HT1080 (cell line): ENCODE data around the gene MYO16. TPM values are rescaled to one million over a fixed set of nuclear protein-coding genes. Genes with fewer than 3 reads are reported as not detected.
A peak's percentile ranks its signal among the peaks of the same experiment; 100 is the strongest.
"Not testable (repeated sequence)": the region's sequence is repeated elsewhere in the genome, so short reads cannot be mapped to it uniquely, and the experiment has no call there.

Source experiments
- DNase-seq: peaks from one replicate; pipeline ENCODE4 v3.0.0-alpha.2; 2015; ENCODE audit warnings: low read depth
- total RNA-seq: library from RNA; depleted of rRNA; stranded (reverse); fragments of >200 nt; shearing (Covaris generic); gene quantifications from 2 replicates; pipeline ENCODE4 v1.2.3, GENCODE V29; 2014

MYO16 gene
- total RNA-seq, 1 experiment from 2014 or later = not detected

DNA sequence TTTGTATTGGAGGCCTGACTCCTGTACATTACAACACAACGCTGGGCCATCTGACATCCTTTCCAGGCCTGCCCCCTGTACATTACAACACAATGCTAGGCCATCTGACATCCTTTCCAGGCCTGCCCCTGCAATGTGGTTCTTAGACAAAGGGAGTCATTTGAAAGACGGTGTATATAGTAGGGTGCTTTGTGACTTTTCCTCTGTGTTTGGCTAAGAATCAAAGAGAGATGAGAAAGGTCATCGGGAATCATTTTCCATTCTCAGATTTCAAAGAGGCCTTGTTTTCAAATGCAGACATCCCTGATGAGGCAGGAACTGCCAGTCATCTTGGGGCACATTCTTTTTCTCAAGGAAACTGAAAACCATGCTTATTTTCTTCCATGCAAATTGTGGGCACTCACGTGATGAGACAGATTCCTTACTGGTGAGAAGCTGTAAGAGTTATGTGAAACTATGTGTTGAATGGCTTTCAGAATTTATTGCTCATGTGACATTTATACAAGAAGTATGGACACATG lies 551.6 kb downstream of the MYO16 start:
- peak; percentile 86 for DNase-seq

DNA sequence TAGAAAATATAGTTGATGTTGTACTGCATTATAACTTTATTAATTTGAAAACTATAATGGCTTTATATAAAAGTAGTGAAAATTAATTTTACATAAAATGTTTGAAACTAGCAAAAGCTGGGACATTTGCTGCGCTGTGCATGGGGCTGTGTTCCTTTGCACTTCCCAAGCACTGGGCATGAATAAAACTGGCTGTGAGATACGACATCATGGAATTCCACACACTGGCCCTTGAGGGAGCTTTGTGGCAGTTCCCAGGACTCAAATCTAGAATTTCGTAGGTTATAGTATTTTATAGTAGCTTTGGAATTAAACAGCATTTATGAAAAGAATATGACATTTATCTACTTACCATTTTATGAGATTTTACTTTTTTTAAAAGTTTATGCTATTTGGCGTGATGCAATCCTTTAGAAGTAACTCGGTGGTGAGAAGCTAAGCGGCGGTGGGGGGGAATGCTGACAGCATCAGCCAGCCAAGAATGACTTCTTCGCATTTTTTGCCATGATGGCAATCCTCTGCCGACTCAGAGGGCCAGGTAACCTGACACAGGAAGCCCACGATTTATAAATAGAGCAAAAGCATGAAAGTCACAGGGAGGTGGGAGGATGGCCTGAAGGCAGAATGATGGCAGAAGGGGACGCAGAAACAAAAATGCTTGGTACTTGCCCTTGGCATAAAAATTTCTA lies 553.5 kb downstream of the MYO16 start:
- DNase-seq = no peak

DNA sequence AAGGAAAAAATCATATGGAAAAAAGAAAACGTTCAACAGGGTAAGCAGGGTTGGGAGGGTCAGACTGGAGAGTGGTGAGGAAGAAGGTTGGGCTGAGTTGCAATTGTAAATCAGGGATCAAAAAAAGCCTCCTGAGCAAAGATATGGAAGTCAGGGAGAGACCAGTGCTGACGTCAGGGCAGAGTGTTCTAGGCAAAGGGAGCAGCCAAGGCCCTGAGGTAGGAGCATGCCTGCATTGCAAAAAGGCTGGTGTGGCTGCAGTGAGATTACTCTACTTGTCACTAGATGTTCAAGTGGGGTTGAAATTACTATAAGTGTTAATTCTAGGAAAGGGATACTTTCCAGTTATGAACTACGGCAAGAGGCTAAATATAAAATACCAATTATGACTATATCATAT lies 562.0 kb downstream of the MYO16 start:
- DNase-seq = no peak

DNA sequence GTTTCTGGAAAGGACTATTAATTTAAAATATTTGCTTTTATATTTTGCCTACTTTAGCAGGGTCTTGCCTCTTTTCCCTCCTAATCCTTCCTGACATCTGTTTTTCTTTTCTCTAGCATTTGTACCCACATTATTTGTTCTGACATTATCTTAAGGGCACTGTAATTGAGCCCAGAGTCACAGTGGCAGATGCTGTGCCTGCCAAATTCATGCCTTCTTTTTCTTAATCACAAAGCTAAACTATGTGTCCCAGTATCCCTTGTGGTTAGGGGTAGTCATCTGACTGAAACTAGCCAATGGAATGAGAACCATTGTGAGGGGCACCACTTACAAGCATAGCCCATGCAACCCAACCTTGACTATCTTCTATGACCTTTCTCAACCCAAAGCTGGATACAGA lies 562.9 kb downstream of the MYO16 start:
- DNase-seq = no peak

DNA sequence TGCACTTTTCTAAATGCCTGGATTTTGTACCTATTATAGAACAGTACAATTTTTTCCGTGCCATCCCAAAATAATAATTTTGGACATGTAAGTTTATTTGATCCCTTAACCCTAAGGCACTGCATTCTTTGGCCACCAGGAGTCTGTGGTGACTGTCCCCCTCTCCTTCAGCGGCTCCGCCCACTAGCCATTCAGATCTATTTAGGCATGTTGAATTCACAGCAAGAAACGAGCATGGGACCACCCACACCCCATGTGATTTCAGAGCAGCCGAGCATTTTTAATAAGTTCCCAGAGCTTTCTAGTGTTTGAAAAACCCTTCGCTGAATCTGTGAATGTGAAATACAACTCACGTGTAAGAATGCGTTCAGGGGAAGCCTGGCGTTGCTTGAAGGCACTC lies 567.5 kb downstream of the MYO16 start:
- no peak for DNase-seq

DNA sequence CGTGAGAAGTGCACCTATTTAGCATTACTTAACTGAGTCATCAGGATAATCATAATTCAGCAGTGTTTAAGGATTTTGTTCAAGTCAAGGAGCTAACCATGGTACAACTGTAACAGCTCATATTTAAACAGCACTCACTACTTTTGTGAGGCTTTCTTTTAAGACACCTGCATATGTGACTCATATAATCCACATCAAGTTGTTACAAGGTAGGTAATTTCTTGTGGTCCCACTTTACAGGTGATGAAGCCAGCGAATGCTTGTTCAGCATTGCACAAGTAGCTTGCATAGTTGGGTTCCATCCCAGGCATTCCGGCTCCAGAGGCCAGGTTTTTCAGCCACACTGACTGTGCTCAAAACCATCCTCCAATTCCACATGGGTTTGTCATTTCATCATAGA lies 569.2 kb downstream of the MYO16 start:
- DNase-seq = no peak

DNA sequence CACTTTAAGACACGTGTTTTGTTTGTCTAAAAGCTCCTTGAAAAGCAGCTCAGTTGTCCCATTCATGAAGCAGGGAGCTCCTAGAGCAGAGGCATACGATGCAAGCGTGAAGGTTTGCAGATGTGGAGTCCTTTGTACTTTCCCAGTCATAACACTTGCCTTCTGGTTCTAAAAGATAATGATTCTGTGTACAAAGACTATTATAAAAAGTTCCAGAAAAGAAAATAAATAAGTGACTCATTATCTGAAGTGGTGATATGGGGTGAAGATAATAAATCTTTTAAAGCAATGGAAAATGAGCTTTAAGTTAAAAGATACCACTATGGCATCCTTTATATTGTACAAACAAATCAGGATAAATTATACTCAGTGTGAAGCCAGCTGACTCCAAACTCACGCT lies 569.9 kb downstream of the MYO16 start:
- DNase-seq = no peak

- DNase-seq = peak; percentile 31
Measured at GRCh38 chr13:109200556-109200955, 571.1 kb downstream of the MYO16 start.

DNA sequence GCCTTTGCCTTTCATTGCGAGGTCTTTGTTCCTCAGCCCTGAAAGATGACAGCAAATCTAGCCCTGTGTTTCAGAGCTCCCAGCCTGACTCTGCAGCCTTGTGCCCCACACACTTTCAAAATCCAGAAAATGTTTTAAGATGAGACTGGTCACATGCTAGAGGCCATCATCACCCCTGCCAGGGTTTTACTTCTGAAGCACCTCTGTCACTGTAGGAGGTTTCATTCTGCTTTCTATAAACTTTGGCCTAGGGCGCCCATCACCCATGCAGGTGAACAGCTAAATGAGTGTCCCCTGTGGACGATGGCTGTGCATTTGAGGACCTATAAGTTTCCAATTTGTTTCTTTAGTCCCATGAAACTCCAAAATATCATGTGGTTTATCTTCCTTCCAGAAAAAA lies 574.2 kb downstream of the MYO16 start:
- no peak for DNase-seq

- DNase-seq = no peak
Measured at GRCh38 chr13:109204252-109204651, 574.8 kb downstream of the MYO16 start.

DNA sequence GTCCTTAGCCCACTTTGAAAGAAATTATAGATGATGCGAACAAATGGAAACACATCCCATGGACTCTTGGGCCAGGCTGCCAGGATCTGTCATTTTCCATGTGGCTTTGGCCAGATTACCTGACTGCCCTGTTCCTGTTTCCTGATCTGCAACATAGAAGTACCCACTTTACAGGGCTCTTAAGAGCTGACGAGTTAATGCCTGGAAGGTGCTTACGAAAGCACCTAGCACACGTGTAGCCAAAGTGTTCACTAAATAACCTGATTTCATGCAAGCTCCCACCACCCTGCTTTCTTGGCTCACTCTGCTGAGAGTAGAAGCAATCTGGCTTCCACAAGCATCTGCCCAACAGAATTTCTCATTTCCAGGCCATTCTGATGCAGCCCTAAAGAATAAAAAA lies 575.2 kb downstream of the MYO16 start:
- no peak for DNase-seq

- DNase-seq = peak; percentile 62
Measured at GRCh38 chr13:109205315-109205714, 575.9 kb downstream of the MYO16 start.

DNA sequence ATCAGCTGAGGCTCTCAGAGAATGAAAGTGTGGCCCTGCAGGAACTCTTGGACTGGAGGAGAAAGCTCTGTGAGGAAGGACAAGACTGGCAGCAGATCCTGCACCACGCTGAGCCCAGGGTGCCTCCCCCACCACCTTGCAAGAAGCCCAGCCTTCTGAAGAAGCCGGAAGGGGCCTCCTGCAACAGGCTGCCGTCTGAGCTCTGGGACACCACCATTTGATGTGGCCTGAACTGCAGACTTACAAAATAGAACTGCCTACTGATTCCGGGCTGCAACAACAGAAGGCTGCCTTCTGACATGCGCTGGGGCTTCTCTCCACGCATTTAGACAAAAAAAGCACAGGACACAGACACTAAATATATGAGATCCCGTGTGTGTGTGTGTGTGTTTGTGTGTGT lies 577.2 kb downstream of the MYO16 start:
- no peak for DNase-seq

GRCh38 chr13:109207622-109208021 lies 578.2 kb downstream of the MYO16 start:
- no peak for DNase-seq

DNA sequence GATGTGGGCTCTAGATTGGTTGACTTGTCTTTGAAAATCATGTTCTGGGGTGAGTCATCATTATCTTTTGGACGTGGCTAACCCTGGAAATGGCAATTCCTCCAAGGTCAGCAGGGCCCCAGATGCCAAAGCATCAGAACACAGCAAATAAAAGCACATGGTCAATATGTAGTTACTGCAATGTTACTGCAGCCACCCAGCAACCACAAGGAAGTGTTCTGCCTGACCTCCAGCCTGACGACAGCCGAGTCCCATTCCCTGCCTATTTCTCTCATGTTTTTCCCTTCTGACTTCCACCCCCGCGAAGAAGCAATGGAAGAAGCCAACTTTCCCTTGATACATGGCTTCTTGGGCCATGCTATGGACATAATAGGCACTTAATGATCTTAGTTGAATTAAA lies 579.1 kb downstream of the MYO16 start:
- DNase-seq = no peak

DNA sequence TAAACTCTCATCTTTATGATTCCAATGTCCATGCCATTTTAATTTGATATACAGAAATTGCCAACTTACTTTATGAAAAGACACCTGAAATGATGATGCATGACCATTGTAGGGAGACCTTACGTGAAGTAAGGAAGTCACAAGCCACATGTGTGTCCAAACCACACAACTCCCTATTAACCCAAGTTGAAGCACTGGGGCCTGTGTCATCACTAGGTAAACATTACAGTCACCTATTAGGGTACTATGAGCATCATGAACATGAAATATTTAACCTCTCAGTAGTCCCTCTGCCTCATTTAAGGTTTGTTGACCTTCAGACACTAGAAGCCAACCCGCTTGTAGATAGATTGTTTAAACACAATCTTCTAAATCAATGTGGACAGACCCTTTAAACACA lies 580.1 kb downstream of the MYO16 start:
- no peak for DNase-seq

GRCh38 chr13:109211616-109212015 lies 582.2 kb downstream of the MYO16 start:
- DNase-seq = no peak

DNA sequence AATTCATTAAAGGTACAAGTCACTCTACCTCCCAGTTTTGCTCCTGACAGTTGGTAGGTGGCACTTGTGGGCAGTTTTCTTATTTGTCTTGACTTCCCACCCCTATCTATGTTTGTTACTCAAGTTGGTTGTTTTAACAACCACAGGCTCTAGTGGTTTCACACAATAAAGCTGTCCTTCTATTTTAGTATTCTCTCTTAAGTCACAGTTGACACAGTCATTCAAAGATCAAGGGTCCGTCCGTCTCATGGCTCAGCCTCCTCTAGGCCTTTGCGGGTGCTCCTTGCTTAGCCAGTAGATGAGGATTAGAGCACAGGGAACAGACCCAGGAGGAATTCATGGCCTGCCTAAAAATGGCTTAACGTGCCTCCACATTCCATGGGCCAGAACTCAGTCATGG lies 583.2 kb downstream of the MYO16 start:
- DNase-seq = no peak

DNA sequence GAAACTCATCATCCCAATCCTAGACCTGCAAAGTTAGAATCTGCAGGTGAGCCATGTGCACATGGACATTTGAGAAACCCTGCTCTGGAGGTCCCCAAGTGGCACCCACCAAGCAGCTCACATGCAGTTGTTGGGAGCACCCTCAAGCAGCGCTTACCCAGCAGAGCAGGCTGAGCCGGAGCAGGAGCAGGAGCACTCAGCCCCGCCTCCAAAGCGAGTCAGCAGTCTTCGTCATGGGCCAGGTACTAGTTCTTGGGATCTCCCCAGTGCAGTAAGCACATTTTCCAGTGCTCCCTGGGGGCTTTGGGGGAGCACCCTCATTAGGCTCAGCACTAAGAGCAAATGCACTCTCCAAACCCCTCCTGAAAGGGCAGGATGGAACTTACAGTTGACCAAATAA lies 584.3 kb downstream of the MYO16 start:
- no peak for DNase-seq

DNA sequence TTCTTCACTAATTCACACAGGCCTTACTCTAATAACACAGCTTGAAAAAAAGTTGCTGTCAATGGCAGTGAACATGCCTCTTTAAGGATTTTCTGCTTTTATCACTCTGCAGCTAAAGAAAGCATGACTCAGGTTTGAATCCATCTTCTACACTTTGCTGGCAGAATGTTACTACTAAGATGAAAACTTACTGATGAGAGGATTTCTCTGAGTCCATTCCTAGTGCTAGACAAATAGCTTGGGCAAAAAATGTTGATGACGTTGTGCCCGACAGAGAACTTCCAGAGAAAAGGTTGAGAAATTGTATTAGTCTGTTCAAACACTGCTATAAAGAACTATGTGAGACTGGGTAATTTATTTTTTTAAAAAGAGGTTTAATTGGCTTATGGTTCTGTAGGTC lies 585.0 kb downstream of the MYO16 start:
- DNase-seq = no peak

GRCh38 chr13:109215377-109215776 lies 586.0 kb downstream of the MYO16 start:
- DNase-seq = no peak

DNA sequence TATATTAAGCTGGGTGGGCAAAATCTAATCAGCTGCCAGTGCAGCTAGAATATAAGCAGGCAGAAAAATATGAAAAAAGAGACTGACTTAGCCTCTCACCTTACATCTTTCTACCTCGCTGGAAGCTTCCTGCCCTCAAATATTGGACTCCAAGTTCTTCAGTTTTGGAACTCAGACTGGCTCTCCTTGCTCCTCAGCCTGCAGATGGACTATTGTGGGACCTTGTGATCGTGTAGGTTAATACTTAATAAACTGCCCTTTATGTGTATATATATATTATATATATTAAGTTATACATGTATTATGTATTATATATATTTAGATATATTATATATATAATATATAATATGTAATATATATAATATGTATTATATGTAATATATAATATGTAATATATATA lies 588.1 kb downstream of the MYO16 start:
- DNase-seq = not testable (repeated sequence)

- DNase-seq = no peak
Measured at GRCh38 chr13:109220631-109221030, 591.2 kb downstream of the MYO16 start.

GRCh38 chr13:109224033-109224432 lies 594.6 kb downstream of the MYO16 start:
- no peak for DNase-seq
